Endometrial microvascular endothelial cells (primary cell): ENCODE data around the gene FRAT1. TPM values are rescaled to one million over a fixed set of nuclear protein-coding genes. Genes with fewer than 3 reads are reported as not detected.
"Not testable (repeated sequence)": the region's sequence is repeated elsewhere in the genome, so short reads cannot be mapped to it uniquely, and the experiment has no call there.

Source experiments
- in situ Hi-C: cut with HindIII; loops from 2 replicates; pipeline ENCODE4 v1.10.0; 2017; ENCODE audit warnings: low sequenced_read_pairs, low pct_unique_long_range_greater_than_20kb; ENCODE audit errors: inconsistent ontology term
- total RNA-seq: library from RNA; depleted of rRNA; stranded (reverse); fragments of >200 nt; gene quantifications from one replicate; pipeline ENCODE4 v1.2.3, GENCODE V29; 2015; ENCODE audit errors: inconsistent ontology term

FRAT1 gene
- total RNA-seq: 0.84 TPM

GRCh38 chr10:97318772-97319651, at the start of gene FRAT1:
Gene FRAT1, plus strand, starts transcription at chr10:97319271. Its CDS starts 183 bp downstream, at chr10:97319454.
- in situ Hi-C loops: no loop called here

- in situ Hi-C loops: no loop called here
Observed at GRCh38 chr10:97270523-97271154, 48.4 kb upstream of the FRAT1 start.

GRCh38 chr10:97273700-97274099, 45.4 kb upstream of the FRAT1 start:
- in situ Hi-C loops: no loop called here

GRCh38 chr10:97274828-97275227, 44.2 kb upstream of the FRAT1 start:
- in situ Hi-C loops: no loop called here

DNA sequence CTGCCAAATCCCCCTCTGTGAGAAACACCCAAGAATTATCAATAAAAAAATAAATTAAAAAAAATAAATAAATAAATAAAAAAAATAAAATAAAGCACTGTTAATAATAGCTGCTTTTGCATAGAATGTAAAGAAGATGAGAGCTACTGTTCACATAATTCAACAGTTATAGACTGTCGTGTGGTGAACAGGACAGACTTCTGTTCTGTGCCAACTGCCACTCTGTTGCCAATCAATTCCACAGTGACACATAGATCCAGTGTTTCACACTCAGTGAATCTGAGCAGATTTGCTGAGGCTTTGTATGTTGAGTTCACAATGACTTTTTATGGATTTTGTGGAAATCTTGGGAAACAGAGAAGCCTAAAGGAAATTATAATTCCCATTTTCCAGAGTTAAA, 41.5 kb upstream of the FRAT1 start:
- in situ Hi-C loops: no loop called here

GRCh38 chr10:97278491-97278989, 40.5 kb upstream of the FRAT1 start:
- in situ Hi-C loops: no loop called here

GRCh38 chr10:97279121-97279815, 39.8 kb upstream of the FRAT1 start:
- in situ Hi-C loops: no loop called here

DNA sequence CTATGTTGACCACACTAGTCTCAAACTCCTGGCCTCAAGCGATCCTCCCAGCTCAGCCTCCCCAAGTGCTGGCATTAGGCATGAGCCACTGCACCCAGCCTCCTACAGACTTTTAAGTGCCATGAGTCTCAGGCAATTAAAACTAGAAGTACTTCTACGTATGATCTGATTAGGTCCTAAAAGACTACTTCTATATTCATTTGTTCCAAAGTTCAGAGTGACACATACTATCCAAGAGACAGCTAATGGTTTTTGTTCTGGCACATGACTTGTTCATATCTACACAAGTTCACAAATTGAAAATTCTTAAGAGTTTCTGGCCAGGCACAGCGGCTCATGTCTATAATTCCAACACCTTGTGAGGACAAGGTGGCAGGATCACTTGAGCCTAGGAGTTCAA, 38.3 kb upstream of the FRAT1 start:
- in situ Hi-C loops: no loop called here

GRCh38 chr10:97290076-97290475, 29.0 kb upstream of the FRAT1 start:
- in situ Hi-C loops: not testable (repeated sequence)

GRCh38 chr10:97290576-97291356, 28.3 kb upstream of the FRAT1 start:
- in situ Hi-C loops: not testable (repeated sequence)

DNA sequence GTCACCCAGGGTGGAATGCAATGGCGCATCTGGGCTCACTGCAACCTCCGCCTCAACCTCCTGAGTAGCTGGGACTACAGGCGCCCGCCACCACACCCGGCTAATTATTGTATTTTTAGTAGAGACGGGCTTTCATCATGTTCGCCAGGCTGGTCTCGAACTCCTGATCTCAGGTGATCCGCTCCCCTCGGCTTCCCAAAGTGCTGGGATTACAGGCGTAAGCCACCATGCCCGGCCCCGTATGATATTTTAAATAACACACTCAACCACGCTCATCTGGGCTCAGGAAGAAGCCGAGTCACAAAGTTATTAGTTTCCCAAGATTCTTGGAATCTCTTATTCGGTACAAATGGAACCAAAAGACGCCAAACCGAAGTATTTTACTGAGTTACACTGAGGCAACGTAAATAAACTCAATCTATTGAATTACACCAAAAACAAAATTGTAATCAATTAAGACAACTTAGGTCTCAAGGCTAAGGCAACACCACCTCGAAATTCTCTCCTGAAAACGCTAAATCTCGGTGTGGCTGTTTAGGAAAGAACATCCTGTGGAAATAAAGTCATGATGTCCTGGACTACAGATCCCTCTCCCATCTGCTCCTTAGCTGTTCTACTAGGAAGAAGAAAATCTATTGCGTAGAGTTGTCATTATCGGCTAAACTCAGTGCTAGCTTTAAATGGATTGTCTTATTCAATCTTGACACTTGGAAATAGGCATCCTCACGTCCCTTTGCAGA, 27.5 kb upstream of the FRAT1 start:
- in situ Hi-C loops: no loop called here

- in situ Hi-C loops: no loop called here
Observed at GRCh38 chr10:97292097-97292861, 26.8 kb upstream of the FRAT1 start, which contains the start of gene ARHGAP19. Gene ARHGAP19, minus strand, starts transcription at chr10:97292637. Its CDS starts 10 bp downstream, at chr10:97292627.

GRCh38 chr10:97292862-97293198, 26.2 kb upstream of the FRAT1 start:
- in situ Hi-C loops: no loop called here

- in situ Hi-C loops: no loop called here
Observed at GRCh38 chr10:97297556-97298222, 21.4 kb upstream of the FRAT1 start.

DNA sequence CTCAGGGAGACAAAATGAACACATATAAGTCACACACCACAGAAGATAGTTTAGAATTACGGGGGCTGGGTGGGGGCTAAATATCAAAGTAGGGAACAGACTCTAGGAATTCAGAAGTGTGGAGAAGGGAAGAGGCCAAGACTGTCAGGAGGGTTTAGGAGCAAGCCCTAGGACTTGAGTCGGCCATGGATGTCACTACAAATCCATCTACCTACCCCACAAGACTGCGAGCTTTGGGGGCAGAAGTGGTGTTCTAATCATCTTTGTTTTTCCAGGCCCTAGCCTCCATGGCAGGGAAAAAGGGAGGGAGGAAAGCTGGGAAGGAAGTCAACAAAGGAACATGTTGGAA, 20.9 kb upstream of the FRAT1 start:
- in situ Hi-C loops: no loop called here

DNA sequence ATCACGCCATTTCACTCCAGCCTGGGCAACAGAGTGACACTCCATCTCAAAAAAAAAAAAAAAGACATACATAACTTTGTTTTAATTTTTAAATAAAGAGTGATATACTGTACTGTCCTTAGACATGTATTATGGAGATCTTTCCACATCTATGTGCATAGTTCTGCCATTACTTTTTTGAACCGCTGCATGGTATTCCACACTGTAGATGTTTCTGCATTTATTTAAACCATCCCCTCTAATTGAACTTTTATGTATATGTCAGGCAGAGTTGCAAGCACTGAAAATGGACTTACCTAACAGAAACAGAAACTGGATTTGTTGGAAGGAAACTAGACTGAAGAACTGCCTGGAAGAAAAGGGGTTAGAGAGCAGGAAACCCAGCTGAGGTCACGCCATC, 18.1 kb upstream of the FRAT1 start:
- in situ Hi-C loops: no loop called here
